Caco-2 (cell line): ENCODE results near the gene PLPP3. TPM values are rescaled to one million over a fixed set of nuclear protein-coding genes. Genes with fewer than 3 reads are reported as not detected.
A peak's percentile ranks its signal among the peaks of the same experiment; 100 is the strongest.

Source experiments
- BruUV-seq: library from RNA; stranded (reverse); fragments of 400-500 nt; replicated peaks from 2 replicates; lab custom pipeline; 2021; lab: Mats Ljungman, UMichigan
- CTCF ChIA-PET: fragments of 300-600 bp; sonication (Branson Sonifier 250); formaldehyde crosslinking; loops from one replicate; lab custom pipeline; 2022; ENCODE audit warnings: antibody characterized with exemption; lab: Charles Lee
- POLR2A ChIA-PET: fragments of 300-600 bp; sonication (Branson Sonifier 250); formaldehyde crosslinking; loops from one replicate; lab custom pipeline; 2022; ENCODE audit warnings: antibody characterized with exemption; lab: Charles Lee
- DNase-seq, 2 experiments: peaks; one replicate each; pipeline versions ENCODE4 v3.0.0 to v3.0.0-alpha.2; 2020 to 2022
- H3K27me3 ChIP-seq: replicated peaks from 2 replicates; pipeline ENCODE4 v1.6.0; 2011; ENCODE audit warnings: low read length; ENCODE audit not compliant: control insufficient read depth, insufficient read depth
- H3K36me3 ChIP-seq: 2 replicates; pipeline ENCODE4 v1.5.1; 2011; ENCODE audit warnings: low read length; ENCODE audit not compliant: control insufficient read depth, insufficient read depth
- H3K4me1 ChIP-seq: fragments of 250-450 bp; sonication (Bioruptor Pico); 2 replicates; pipeline ENCODE4 v1.5.1; 2020; ENCODE audit warnings: mild to moderate bottlenecking
- H3K4me3 ChIP-seq: 2 replicates; pipeline ENCODE4 v1.5.1; 2011; ENCODE audit warnings: low read depth, mild to moderate bottlenecking, control low read depth, low read length
- H3K9me3 ChIP-seq: fragments of 250-450 bp; sonication (Bioruptor Pico); 2 replicates; pipeline ENCODE4 v1.5.1; 2020; ENCODE audit warnings: mild to moderate bottlenecking, moderate library complexity
- H3K27ac Mint-ChIP-seq: one replicate; pipeline ENCODE4 v1.8.0; 2022; ENCODE audit warnings: mixed read lengths; ENCODE audit not compliant: unreplicated experiment
- H3K27me3 Mint-ChIP-seq: one replicate; pipeline ENCODE4 v1.8.0; 2022; ENCODE audit warnings: mixed read lengths; ENCODE audit not compliant: insufficient read depth, unreplicated experiment
- H3K36me3 Mint-ChIP-seq: one replicate; pipeline ENCODE4 v1.8.0; 2022; ENCODE audit warnings: mild to moderate bottlenecking, mixed read lengths; ENCODE audit not compliant: insufficient read depth, unreplicated experiment
- H3K4me1 Mint-ChIP-seq: one replicate; pipeline ENCODE4 v1.8.0; 2022; ENCODE audit warnings: low read depth, mixed read lengths; ENCODE audit not compliant: unreplicated experiment
- H3K4me3 Mint-ChIP-seq: one replicate; pipeline ENCODE4 v1.8.0; 2022; ENCODE audit warnings: mild to moderate bottlenecking, moderate library complexity, mixed read lengths; ENCODE audit not compliant: unreplicated experiment
- H3K9me3 Mint-ChIP-seq: one replicate; pipeline ENCODE4 v1.8.0; 2022; ENCODE audit warnings: mixed read lengths; ENCODE audit not compliant: unreplicated experiment
- CTCF ChIP-seq, 2 experiments: fragments of 200-600 bp in 1 of 2; IDR thresholded peaks; 1 replicate in 1 of 2; 2 replicates in 1 of 2; pipeline versions ENCODE4 v1.5.1 to v1.8.0; 2011 to 2022; ENCODE audit warnings: antibody characterized with exemption in 1 of 2, control low read depth in 1 of 2, inconsistent platforms in 1 of 2, low read depth in 1 of 2, low read length in 1 of 2, mild to moderate bottlenecking in 1 of 2, moderate library complexity in 1 of 2; ENCODE audit not compliant: insufficient read depth in 1 of 2, severe bottlenecking in 1 of 2, unreplicated experiment in 1 of 2
- intact Hi-C: fragments of 100-400 bp; cut with micrococcal nuclease; formaldehyde crosslinking; loops from one replicate; pipeline ENCODE4 v1.10.0; 2022; ENCODE audit not compliant: unreplicated experiment
- total RNA-seq: library from RNA; stranded (reverse); gene quantifications from 2 replicates; pipeline ENCODE4 v1.2.3, GENCODE V29; 2022

The PLPP3 gene
- total RNA-seq, 1 experiment from 2014 or later, result 41.0 TPM

- H3K27ac Mint-ChIP-seq, result peak overlapping the region; percentile 79
- no peaks in the 10 kb centered on the region for H3K9me3 Mint-ChIP-seq
- peaks cover 90% of the 10 kb centered on the region for H3K36me3 Mint-ChIP-seq
- TF ChIP-seq CTCF (IDR thresholded peaks at IDR 0.05; ENCODE audit: insufficient read depth in 1 of 2, low read depth in 1 of 2, low read length in 1 of 2, severe bottlenecking in 1 of 2, unreplicated experiment in 1 of 2), result no peak
- intact Hi-C loops, result loop anchor here (10.0 kb wide), 1 partner anchor 65 kb away; the partner anchor contains the start of gene PLPP3
- Histone ChIP-seq H3K36me3 (no peaks in the 10 kb centered on the region; the same call in none of the 2 replicates), H3K4me3 (no peak overlapping the region), H3K4me1 (peaks cover 53% of the 10 kb centered on the region), H3K9me3 (no peaks in the 10 kb centered on the region), H3K27me3 (no peaks in the 10 kb centered on the region)
- peak overlapping the region; percentile 39 for H3K4me3 Mint-ChIP-seq
- no TSS peak for BruUV-seq
- peaks cover 59% of the 10 kb centered on the region for H3K4me1 Mint-ChIP-seq
- ChIA-PET CTCF (no interaction called here), POLR2A (no interaction called here)
- DNase-seq, result no peak
- no peaks in the 10 kb centered on the region for H3K27me3 Mint-ChIP-seq
Measured at GRCh38 chr1:56509713-56510641, 69.4 kb downstream of the PLPP3 start.

GRCh38 chr1:56508523-56508983 lies 70.8 kb downstream of the PLPP3 start:
- intact Hi-C loops, result loop anchor here (1.0 kb wide), 1 partner anchor 14 kb away; no protein-coding TSS in a partner anchor
- CTCF ChIA-PET, result interaction anchor here (0.9 kb wide), 1 partner anchor 68 kb away, joined by 3 read pairs; no protein-coding TSS in a partner anchor
- peaks cover 94% of the 10 kb centered on the region for H3K36me3 Mint-ChIP-seq
- Histone ChIP-seq H3K27me3 (no peaks in the 10 kb centered on the region), H3K36me3 (no peaks in the 10 kb centered on the region; the same call in none of the 2 replicates), H3K4me3 (no peak overlapping the region), H3K4me1 (peaks cover 53% of the 10 kb centered on the region), H3K9me3 (no peaks in the 10 kb centered on the region)
- peak; percentile 76 to 89 for DNase-seq
- H3K27me3 Mint-ChIP-seq, result no peaks in the 10 kb centered on the region
- TF ChIP-seq CTCF (IDR thresholded peaks at IDR 0.05; ENCODE audit: insufficient read depth in 1 of 2, low read depth in 1 of 2, low read length in 1 of 2, severe bottlenecking in 1 of 2, unreplicated experiment in 1 of 2), result no peak
- H3K27ac Mint-ChIP-seq, result peak overlapping the region; percentile 84
- peaks cover 65% of the 10 kb centered on the region for H3K4me1 Mint-ChIP-seq
- BruUV-seq, result no TSS peak
- POLR2A ChIA-PET, result interaction anchor here (1.0 kb wide), 1 partner anchor 31 kb away, joined by 7 read pairs; no protein-coding TSS in a partner anchor
- no peaks in the 10 kb centered on the region for H3K9me3 Mint-ChIP-seq
- H3K4me3 Mint-ChIP-seq, result no peak overlapping the region

- CTCF ChIA-PET, result interaction anchor here (0.9 kb wide), 1 partner anchor 69 kb away, joined by 3 read pairs; no protein-coding TSS in a partner anchor
- BruUV-seq, result TSS peak; percentile 13
- no peak overlapping the region for H3K4me3 Mint-ChIP-seq
- H3K27me3 ChIP-seq, result no peaks in the 10 kb centered on the region
- H3K9me3 ChIP-seq, result no peaks in the 10 kb centered on the region
- peaks cover 60% of the 10 kb centered on the region for H3K4me1 Mint-ChIP-seq
- H3K4me3 ChIP-seq, result no peak overlapping the region
- H3K4me1 ChIP-seq, result peaks cover 53% of the 10 kb centered on the region
- H3K36me3 ChIP-seq, result no peaks in the 10 kb centered on the region; the same call in none of the 2 replicates
- H3K9me3 Mint-ChIP-seq, result no peaks in the 10 kb centered on the region
- no peak for TF ChIP-seq CTCF (IDR thresholded peaks at IDR 0.05; ENCODE audit: insufficient read depth in 1 of 2, low read depth in 1 of 2, low read length in 1 of 2, severe bottlenecking in 1 of 2, unreplicated experiment in 1 of 2)
- no peak for DNase-seq
- intact Hi-C loops, result loop anchor here (1.0 kb wide), 1 partner anchor 14 kb away; no protein-coding TSS in a partner anchor
- H3K36me3 Mint-ChIP-seq, result peaks cover 94% of the 10 kb centered on the region
- POLR2A ChIA-PET, result interaction anchor here (1.0 kb wide), 1 partner anchor 31 kb away, joined by 7 read pairs; no protein-coding TSS in a partner anchor
- H3K27me3 Mint-ChIP-seq, result no peaks in the 10 kb centered on the region
- peak overlapping the region; percentile 84 for H3K27ac Mint-ChIP-seq
Measured at GRCh38 chr1:56507925-56508522, 71.3 kb downstream of the PLPP3 start.
